Measurements from ENCODE around the gene ADAMTSL2.

ADAMTSL2 gene

DNA sequence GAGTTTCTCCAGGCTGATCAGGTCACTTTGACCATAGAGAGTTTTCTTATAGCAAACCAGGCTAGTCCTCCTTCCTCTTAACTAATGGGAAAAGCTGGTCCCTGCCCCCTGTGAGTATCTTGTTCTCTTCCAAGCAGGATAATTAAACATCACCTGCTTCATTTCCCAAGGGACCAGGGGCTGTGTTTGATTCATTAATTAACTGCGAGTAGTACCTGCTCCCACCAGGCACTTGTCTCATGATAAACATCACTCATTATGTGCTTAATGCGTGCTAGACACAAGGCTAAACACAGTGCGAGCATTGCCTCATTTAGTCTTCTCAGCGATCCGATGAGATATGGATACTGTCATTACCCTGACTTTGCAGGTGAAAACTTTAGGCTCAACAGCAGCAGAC, 76.3 kb downstream of the ADAMTSL2 start (continued):
- TF ChIP-seq, protein P1, sequence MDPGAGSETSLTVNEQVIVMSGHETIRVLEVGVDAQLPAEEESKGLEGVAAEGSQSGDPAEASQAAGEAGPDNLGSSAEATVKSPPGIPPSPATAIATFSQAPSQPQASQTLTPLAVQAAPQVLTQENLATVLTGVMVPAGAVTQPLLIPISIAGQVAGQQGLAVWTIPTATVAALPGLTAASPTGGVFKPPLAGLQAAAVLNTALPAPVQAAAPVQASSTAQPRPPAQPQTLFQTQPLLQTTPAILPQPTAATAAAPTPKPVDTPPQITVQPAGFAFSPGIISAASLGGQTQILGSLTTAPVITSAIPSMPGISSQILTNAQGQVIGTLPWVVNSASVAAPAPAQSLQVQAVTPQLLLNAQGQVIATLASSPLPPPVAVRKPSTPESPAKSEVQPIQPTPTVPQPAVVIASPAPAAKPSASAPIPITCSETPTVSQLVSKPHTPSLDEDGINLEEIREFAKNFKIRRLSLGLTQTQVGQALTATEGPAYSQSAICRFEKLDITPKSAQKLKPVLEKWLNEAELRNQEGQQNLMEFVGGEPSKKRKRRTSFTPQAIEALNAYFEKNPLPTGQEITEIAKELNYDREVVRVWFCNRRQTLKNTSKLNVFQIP (CRISPR knock-in tag; IDR thresholded peaks at IDR 0.05; ENCODE audit: borderline replicate concordance, low read depth) = no peak
- no peak for TF ChIP-seq ARNTL (CRISPR knock-in tag; IDR thresholded peaks at IDR 0.05; ENCODE audit: borderline replicate concordance, low read depth)

DNA sequence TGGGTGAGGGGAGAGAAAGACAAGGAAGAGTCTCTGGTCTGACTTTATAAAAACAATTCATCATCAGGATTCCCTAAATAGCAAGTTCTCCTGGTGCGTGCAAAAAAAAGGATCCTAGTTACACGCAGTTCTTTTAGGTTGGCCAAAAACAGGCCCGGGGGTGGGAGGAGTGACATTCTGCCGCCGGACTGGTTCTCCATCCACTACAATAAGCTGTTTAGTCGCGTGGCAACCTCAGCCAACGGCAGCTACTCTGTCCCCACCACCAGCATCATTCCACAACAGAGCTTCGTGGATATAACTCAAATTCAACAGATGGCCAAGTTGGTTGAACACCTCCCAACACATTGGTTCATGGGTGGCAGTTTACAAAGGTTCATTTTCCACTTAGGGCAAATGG, 77.5 kb downstream of the ADAMTSL2 start:
- TF ChIP-seq ZC3H10 (CRISPR knock-in tag; IDR thresholded peaks at IDR 0.05) = no peak
- no peak for TF ChIP-seq ESRRG (CRISPR knock-in tag; IDR thresholded peaks at IDR 0.05)
- TF ChIP-seq ZNF70 (CRISPR knock-in tag; IDR thresholded peaks at IDR 0.05) = no peak
- TF ChIP-seq PPARA (CRISPR knock-in tag; IDR thresholded peaks at IDR 0.05; ENCODE audit: borderline replicate concordance) = no peak
- TF ChIP-seq GLIS3 (CRISPR knock-in tag; IDR thresholded peaks at IDR 0.05) = no peak
- TF ChIP-seq, protein P2, sequence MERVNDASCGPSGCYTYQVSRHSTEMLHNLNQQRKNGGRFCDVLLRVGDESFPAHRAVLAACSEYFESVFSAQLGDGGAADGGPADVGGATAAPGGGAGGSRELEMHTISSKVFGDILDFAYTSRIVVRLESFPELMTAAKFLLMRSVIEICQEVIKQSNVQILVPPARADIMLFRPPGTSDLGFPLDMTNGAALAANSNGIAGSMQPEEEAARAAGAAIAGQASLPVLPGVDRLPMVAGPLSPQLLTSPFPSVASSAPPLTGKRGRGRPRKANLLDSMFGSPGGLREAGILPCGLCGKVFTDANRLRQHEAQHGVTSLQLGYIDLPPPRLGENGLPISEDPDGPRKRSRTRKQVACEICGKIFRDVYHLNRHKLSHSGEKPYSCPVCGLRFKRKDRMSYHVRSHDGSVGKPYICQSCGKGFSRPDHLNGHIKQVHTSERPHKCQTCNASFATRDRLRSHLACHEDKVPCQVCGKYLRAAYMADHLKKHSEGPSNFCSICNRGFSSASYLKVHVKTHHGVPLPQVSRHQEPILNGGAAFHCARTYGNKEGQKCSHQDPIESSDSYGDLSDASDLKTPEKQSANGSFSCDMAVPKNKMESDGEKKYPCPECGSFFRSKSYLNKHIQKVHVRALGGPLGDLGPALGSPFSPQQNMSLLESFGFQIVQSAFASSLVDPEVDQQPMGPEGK (CRISPR knock-in tag; IDR thresholded peaks at IDR 0.05; ENCODE audit: borderline replicate concordance) = no peak
- TF ChIP-seq, protein P3, sequence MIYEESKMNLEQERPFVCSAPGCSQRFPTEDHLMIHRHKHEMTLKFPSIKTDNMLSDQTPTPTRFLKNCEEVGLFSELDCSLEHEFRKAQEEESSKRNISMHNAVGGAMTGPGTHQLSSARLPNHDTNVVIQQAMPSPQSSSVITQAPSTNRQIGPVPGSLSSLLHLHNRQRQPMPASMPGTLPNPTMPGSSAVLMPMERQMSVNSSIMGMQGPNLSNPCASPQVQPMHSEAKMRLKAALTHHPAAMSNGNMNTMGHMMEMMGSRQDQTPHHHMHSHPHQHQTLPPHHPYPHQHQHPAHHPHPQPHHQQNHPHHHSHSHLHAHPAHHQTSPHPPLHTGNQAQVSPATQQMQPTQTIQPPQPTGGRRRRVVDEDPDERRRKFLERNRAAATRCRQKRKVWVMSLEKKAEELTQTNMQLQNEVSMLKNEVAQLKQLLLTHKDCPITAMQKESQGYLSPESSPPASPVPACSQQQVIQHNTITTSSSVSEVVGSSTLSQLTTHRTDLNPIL (CRISPR knock-in tag; IDR thresholded peaks at IDR 0.05; ENCODE audit: low read depth) = no peak
- no peak for TF ChIP-seq TOX (CRISPR knock-in tag; IDR thresholded peaks at IDR 0.05; ENCODE audit: borderline replicate concordance)
- TF ChIP-seq ZFP3 (CRISPR knock-in tag; IDR thresholded peaks at IDR 0.05) = no peak
- TF ChIP-seq, protein P4, sequence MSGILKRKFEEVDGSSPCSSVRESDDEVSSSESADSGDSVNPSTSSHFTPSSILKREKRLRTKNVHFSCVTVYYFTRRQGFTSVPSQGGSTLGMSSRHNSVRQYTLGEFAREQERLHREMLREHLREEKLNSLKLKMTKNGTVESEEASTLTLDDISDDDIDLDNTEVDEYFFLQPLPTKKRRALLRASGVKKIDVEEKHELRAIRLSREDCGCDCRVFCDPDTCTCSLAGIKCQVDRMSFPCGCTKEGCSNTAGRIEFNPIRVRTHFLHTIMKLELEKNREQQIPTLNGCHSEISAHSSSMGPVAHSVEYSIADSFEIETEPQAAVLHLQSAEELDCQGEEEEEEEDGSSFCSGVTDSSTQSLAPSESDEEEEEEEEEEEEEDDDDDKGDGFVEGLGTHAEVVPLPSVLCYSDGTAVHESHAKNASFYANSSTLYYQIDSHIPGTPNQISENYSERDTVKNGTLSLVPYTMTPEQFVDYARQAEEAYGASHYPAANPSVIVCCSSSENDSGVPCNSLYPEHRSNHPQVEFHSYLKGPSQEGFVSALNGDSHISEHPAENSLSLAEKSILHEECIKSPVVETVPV (CRISPR knock-in tag; IDR thresholded peaks at IDR 0.05) = no peak
- TF ChIP-seq SNAI2 (CRISPR knock-in tag; IDR thresholded peaks at IDR 0.05) = no peak
- TF ChIP-seq ZNF565 (CRISPR knock-in tag; conservative IDR thresholded peaks at IDR 0.05; ENCODE audit: low read depth) = no peak
- TF ChIP-seq BACH2 (CRISPR knock-in tag; IDR thresholded peaks at IDR 0.05; ENCODE audit: borderline replicate concordance) = no peak
- TF ChIP-seq ZNF8 (CRISPR knock-in tag; IDR thresholded peaks at IDR 0.05) = no peak
- ATAC-seq = no peak

DNA sequence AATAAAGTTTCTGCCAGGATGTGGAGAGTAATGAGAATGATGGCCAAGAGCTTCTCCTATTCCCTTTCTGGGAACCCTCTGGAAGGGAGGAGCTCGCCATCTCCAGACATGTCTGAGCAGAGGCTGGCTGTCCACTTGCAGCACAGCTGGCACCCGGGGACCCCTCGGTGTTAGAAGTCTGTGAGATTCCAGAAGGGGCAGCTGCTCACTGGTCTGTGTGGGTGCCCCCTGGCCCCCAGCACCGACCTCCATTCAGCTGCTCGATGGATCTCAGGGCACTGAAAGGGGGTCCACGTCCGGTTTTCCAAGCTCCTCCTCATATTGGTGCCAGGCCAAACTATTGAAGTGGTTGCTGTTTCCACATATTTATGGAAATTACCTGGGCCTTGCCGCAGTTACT, 78.3 kb downstream of the ADAMTSL2 start:
- TF ChIP-seq ARNTL (CRISPR knock-in tag; IDR thresholded peaks at IDR 0.05; ENCODE audit: borderline replicate concordance, low read depth) (no peak), BACH2 (CRISPR knock-in tag; IDR thresholded peaks at IDR 0.05; ENCODE audit: borderline replicate concordance) (no peak), ISL1 (CRISPR knock-in tag; IDR thresholded peaks at IDR 0.05) (no peak), TOX (CRISPR knock-in tag; IDR thresholded peaks at IDR 0.05; ENCODE audit: borderline replicate concordance) (no peak), OSR1 (CRISPR knock-in tag; IDR thresholded peaks at IDR 0.05) (no peak), ZNF8 (CRISPR knock-in tag; IDR thresholded peaks at IDR 0.05) (no peak), ESRRG (CRISPR knock-in tag; IDR thresholded peaks at IDR 0.05) (no peak), CSDC2 (CRISPR knock-in tag; IDR thresholded peaks at IDR 0.05) (no peak), ZFP3 (CRISPR knock-in tag; IDR thresholded peaks at IDR 0.05) (no peak), PPARA (CRISPR knock-in tag; IDR thresholded peaks at IDR 0.05; ENCODE audit: borderline replicate concordance) (no peak), ZC3H10 (CRISPR knock-in tag; IDR thresholded peaks at IDR 0.05) (no peak), TCF4 (CRISPR knock-in tag; IDR thresholded peaks at IDR 0.05; ENCODE audit: borderline replicate concordance) (no peak), GLIS3 (CRISPR knock-in tag; IDR thresholded peaks at IDR 0.05) (no peak)
- TF ChIP-seq, protein P5, sequence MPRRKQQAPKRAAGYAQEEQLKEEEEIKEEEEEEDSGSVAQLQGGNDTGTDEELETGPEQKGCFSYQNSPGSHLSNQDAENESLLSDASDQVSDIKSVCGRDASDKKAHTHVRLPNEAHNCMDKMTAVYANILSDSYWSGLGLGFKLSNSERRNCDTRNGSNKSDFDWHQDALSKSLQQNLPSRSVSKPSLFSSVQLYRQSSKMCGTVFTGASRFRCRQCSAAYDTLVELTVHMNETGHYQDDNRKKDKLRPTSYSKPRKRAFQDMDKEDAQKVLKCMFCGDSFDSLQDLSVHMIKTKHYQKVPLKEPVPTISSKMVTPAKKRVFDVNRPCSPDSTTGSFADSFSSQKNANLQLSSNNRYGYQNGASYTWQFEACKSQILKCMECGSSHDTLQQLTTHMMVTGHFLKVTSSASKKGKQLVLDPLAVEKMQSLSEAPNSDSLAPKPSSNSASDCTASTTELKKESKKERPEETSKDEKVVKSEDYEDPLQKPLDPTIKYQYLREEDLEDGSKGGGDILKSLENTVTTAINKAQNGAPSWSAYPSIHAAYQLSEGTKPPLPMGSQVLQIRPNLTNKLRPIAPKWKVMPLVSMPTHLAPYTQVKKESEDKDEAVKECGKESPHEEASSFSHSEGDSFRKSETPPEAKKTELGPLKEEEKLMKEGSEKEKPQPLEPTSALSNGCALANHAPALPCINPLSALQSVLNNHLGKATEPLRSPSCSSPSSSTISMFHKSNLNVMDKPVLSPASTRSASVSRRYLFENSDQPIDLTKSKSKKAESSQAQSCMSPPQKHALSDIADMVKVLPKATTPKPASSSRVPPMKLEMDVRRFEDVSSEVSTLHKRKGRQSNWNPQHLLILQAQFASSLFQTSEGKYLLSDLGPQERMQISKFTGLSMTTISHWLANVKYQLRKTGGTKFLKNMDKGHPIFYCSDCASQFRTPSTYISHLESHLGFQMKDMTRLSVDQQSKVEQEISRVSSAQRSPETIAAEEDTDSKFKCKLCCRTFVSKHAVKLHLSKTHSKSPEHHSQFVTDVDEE (CRISPR knock-in tag; IDR thresholded peaks at IDR 0.05) = no peak
- TF ChIP-seq, protein P3 (CRISPR knock-in tag; IDR thresholded peaks at IDR 0.05; ENCODE audit: low read depth) = no peak
- TF ChIP-seq, protein P4 (CRISPR knock-in tag; IDR thresholded peaks at IDR 0.05) = no peak
- TF ChIP-seq, protein P2 (CRISPR knock-in tag; IDR thresholded peaks at IDR 0.05; ENCODE audit: borderline replicate concordance) = no peak
- no peak for ATAC-seq
